ENCODE measurements around the gene CLPTM1. TPM values are rescaled to one million over a fixed set of nuclear protein-coding genes. Genes with fewer than 3 reads are reported as not detected.

Gene CLPTM1
- polyA plus RNA-seq, 1 of the 3 experiments (the other 2 are of a cell fraction) = 86.5 TPM

GRCh38 chr19:44957526-44957925 lies 2.3 kb downstream of the CLPTM1 start:
- H3K4me2 ChIP-seq = peak overlapping the region; percentile 93; the same call in 1 of the 2 replicates
- POLR2A ChIA-PET = no interaction called here
- 87% methylated on average over 7 of the region's 7 CpGs for WGBS (ENCODE audit: low lambda C conversion rate)
- no peak overlapping the region for H2AFZ ChIP-seq (ENCODE audit: low read depth)
- H3K79me2 ChIP-seq (ENCODE audit: insufficient read depth) = peaks cover 76% of the 10 kb centered on the region
- H3K9ac ChIP-seq = peak overlapping the region; percentile 1; the same call in 1 of the 2 replicates
- CTCF ChIA-PET = interaction anchor here (1.1 to 10.2 kb wide), 3 partner anchors 14 to 54 kb away, joined by 3 to 131 read pairs (median 3); partner anchors contain the start of gene APOE
- H3K4me3 ChIP-seq (ENCODE audit: low read depth in 2 of 2, low read length in 1 of 2) = no peak overlapping the region
- H3K9me2 ChIP-seq = no peaks in the 10 kb centered on the region
- no peaks in the 10 kb centered on the region for H3K9me3 ChIP-seq
- H3K36me3 ChIP-seq (replicated peaks in 1 of 2; ENCODE audit: control insufficient read depth in 1 of 2, insufficient read depth in 2 of 2, low read length in 1 of 2) = peaks cover 2 to 12% of the 10 kb centered on the region in 2 experiments
- peaks cover 62% of the 10 kb centered on the region for H4K20me1 ChIP-seq (ENCODE audit: insufficient read depth)
- no peaks in the 10 kb centered on the region for H3K27me3 ChIP-seq (ENCODE audit: insufficient read depth)
- TF ChIP-seq EZH2phosphoT487 (IDR thresholded peaks at IDR 0.05; ENCODE audit: borderline replicate concordance, low read depth) = no peak
- TF ChIP-seq REST (IDR thresholded peaks at IDR 0.05; ENCODE audit: low read depth, low read length) = no peak
- TF ChIP-seq NRF1 (IDR thresholded peaks at IDR 0.05; ENCODE audit: low read depth, low read length) = no peak
- no peak for TF ChIP-seq TEAD4 (IDR thresholded peaks at IDR 0.05; ENCODE audit: borderline replicate concordance, insufficient read depth)
- TF ChIP-seq PBX3 (IDR thresholded peaks at IDR 0.05) = no peak
- no peak for TF ChIP-seq JUND (IDR thresholded peaks at IDR 0.05)
- peaks cover 6% of the 10 kb centered on the region for H3F3A ChIP-seq (replicated peaks; ENCODE audit: insufficient read depth)
- no peak for DNase-seq
- no peak overlapping the region for H3K27ac ChIP-seq (ENCODE audit: low read depth in 2 of 2, low read length in 1 of 2)
- peaks cover 0 to 25% of the 10 kb centered on the region in 2 experiments; a peak in 2 of 4 replicates for H3K4me1 ChIP-seq (ENCODE audit: control insufficient read depth in 1 of 2, insufficient read depth in 2 of 2, low read depth in 1 of 2, low read length in 1 of 2)

- H2AFZ ChIP-seq (ENCODE audit: low read depth) = no peak overlapping the region
- H3K9me2 ChIP-seq = no peaks in the 10 kb centered on the region
- no peaks in the 10 kb centered on the region for H3K9me3 ChIP-seq
- no peak overlapping the region for H3K4me3 ChIP-seq (ENCODE audit: low read depth in 2 of 2, low read length in 1 of 2)
- peaks cover 4 to 12% of the 10 kb centered on the region in 2 experiments for H3K36me3 ChIP-seq (replicated peaks in 1 of 2; ENCODE audit: control insufficient read depth in 1 of 2, insufficient read depth in 2 of 2, low read length in 1 of 2)
- 0 out of 2 replicates have a peak overlapping the region, but pooled peaks have one; percentile 93 for H3K4me2 ChIP-seq
- CTCF ChIA-PET = interaction anchor here (1.1 to 1.5 kb wide), 2 partner anchors 13 to 32 kb away, joined by 3 read pairs; no protein-coding TSS in a partner anchor
- no peak for TF ChIP-seq GABPA (IDR thresholded peaks at IDR 0.05; ENCODE audit: low read depth)
- no peak for TF ChIP-seq TAF1 (IDR thresholded peaks at IDR 0.05; ENCODE audit: borderline replicate concordance, low read depth, low read length)
- TF ChIP-seq POLR2AphosphoS5 (IDR thresholded peaks at IDR 0.05; ENCODE audit: low read depth, low read length) = no peak
- no peak for TF ChIP-seq TCF12 (IDR thresholded peaks at IDR 0.05)
- no peak for DNase-seq
- POLR2A ChIA-PET = no interaction called here
- no peaks in the 10 kb centered on the region for H3K27me3 ChIP-seq (ENCODE audit: insufficient read depth)
- H3F3A ChIP-seq (replicated peaks; ENCODE audit: insufficient read depth) = peaks cover 6% of the 10 kb centered on the region
- H4K20me1 ChIP-seq (ENCODE audit: insufficient read depth) = peaks cover 62% of the 10 kb centered on the region
- H3K4me1 ChIP-seq (ENCODE audit: control insufficient read depth in 1 of 2, insufficient read depth in 2 of 2, low read depth in 1 of 2, low read length in 1 of 2) = peaks cover 0 to 25% of the 10 kb centered on the region in 2 experiments; a peak in 2 of 4 replicates
- H3K27ac ChIP-seq (ENCODE audit: low read depth in 2 of 2, low read length in 1 of 2) = no peak overlapping the region
- 90% methylated on average over 9 of the region's 9 CpGs for WGBS (ENCODE audit: low lambda C conversion rate)
- H3K9ac ChIP-seq = no peak overlapping the region
- H3K79me2 ChIP-seq (ENCODE audit: insufficient read depth) = peaks cover 80% of the 10 kb centered on the region
These were observed 2.9 kb downstream of the CLPTM1 start for GRCh38 chr19:44958090-44958489.

Measured in SK-N-SH (cell line).